ENCODE data around the gene HTR3D.
"Not testable (repeated sequence)": the region's sequence is repeated elsewhere in the genome, so short reads cannot be mapped to it uniquely, and the experiment has no call there.

HTR3D gene

DNA sequence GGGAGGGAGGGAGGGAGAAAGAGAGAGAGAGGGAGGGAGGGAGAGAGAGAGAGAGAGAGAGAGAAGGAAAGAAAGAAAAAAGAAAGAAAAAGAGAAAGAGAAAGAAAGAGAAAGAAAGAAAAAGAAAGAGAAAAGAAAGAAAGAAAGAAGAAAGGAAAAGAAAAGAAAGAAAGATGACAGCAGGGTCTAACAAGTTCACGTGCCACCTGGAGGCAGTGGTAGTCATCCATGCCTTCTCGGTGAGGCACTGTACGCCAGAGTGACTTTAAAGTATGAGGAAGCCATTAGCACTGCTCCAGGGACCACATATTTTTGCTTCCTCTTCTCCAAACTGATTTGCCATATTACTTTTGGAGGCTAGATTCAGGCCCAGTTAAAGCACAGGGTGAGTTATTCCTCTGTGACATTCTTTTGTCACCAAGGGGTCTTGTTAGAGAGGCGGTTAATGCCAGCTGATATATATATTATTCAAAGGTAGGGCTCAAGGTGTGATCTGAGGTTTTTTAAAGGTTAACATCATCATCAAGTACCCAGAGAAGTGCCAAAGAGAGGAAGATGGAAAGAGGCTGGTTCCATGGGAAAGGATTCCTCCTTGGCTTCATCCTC lies at the start of gene HTR3D:
Gene HTR3D, plus strand, starts transcription at position 556 of the 606 bp plus-strand sequence. Its CDS starts 0 bp downstream, at position 556.
- FAIRE-seq, result no peak
- DNase-seq (ENCODE audit: extremely low spot score, insufficient read length, low read depth), result no peak

GRCh38 chr3:183981990-183982644 lies 49.4 kb upstream of the HTR3D start:
- no peak for FAIRE-seq
- DNase-seq (ENCODE audit: extremely low spot score, insufficient read length, low read depth), result no peak

GRCh38 chr3:183984127-183984740 lies 47.3 kb upstream of the HTR3D start:
- FAIRE-seq (no peak), DNase-seq (ENCODE audit: extremely low spot score, insufficient read length, low read depth) (no peak)

GRCh38 chr3:183984749-183985729 lies 46.5 kb upstream of the HTR3D start:
- FAIRE-seq, result no peak
- no peak for DNase-seq (ENCODE audit: extremely low spot score, insufficient read length, low read depth)

DNA sequence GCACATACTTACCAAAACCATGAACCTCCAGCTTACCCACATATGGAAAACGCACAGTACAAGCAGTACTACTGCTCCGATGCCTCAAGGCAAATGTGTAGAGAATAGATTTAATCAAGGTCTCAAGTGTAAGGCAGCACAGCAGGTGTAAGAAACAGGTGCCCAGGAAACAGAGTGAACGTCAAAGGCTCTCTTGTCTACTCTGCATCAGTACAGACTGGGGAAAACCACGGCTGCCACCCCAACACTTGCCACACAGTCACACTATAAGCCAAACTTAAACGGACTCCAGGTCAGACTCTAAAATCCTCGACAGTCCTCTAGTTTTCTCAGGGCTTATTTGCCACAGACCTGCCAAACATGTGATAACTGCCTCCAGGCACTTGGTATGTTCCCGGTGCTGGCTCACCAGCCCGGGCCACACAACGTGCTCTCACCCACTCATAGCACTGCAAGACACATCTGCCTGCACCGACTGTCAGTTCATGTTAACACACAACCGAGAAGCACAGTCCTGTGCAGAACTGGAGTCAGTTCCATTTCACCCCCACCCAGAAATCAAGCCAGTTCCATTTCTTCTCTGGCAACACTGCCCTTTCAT lies 44.4 kb upstream of the HTR3D start:
- FAIRE-seq, result no peak

GRCh38 chr3:183988216-183988790 lies 43.2 kb upstream of the HTR3D start:
- FAIRE-seq, result no peak
- DNase-seq (ENCODE audit: extremely low spot score, insufficient read length, low read depth), result no peak

More for the DNA sequence above, 44.4 kb upstream of the HTR3D start:
- DNase-seq (ENCODE audit: extremely low spot score, insufficient read length, low read depth), result no peak

DNA sequence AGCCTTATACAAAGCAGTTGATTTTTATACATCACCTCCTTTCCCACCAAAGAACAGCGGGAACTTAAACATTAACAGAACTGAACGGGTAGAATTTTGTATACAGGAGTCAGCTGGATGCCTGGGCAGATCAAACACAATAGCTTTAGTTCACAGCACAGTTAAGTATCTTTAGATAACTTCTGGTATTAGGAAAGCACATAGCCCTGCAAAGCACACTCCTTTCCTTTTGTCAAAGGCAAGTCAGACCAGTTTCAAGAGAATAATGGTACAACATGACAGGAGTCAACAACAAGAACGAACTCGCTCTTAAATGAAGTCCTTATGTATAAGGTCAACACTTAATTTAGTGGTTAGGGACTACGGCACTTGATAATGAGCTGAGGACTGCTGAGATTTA lies 40.1 kb upstream of the HTR3D start:
- FAIRE-seq (no peak), DNase-seq (ENCODE audit: extremely low spot score, insufficient read length, low read depth) (no peak)

GRCh38 chr3:184001761-184002160 lies 29.8 kb upstream of the HTR3D start:
- FAIRE-seq (no peak), DNase-seq (ENCODE audit: extremely low spot score, insufficient read length, low read depth) (no peak)

- DNase-seq (ENCODE audit: extremely low spot score, insufficient read length, low read depth), result no peak
- FAIRE-seq, result no peak
Observed at GRCh38 chr3:184002469-184002868, 29.1 kb upstream of the HTR3D start.

DNA sequence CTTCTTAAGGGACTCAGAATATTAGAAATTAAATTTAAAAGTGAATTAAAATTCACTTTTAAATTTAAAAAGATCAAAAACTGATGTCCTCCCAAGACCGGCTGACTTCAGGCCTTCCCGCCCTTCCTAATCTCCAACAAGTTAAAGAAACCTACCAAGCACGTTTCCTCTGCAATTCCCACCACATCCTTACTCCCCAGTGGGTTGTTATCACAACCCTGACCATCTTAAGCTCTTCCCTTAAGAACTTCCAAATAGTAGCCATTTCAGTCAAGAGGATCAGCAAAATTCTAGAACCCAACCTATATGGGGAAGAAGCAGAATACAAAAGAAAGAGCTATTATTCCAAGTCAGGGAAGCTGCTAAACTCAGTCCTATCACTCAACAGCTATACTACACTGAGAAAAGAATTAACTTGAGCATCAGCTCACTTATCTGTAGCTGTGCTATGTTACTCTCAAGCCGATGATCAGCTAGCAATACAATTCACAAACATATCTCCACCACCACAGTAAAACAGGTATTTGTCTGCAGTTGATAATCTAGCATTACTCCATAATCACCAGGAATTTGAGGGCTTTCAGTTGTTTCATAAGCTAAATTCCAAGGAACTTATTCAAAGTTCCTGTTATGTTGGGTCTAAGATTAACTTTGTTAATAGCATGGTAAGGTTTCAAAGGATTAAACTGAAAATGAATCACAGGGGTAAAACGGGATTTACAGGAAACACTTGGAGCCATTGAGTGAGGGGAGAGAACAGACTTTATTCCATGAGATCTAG lies 28.2 kb upstream of the HTR3D start:
- FAIRE-seq (no peak), DNase-seq (ENCODE audit: extremely low spot score, insufficient read length, low read depth) (no peak)

- FAIRE-seq (no peak), DNase-seq (ENCODE audit: extremely low spot score, insufficient read length, low read depth) (no peak)
Observed at GRCh38 chr3:184004476-184004875, 27.1 kb upstream of the HTR3D start.

DNA sequence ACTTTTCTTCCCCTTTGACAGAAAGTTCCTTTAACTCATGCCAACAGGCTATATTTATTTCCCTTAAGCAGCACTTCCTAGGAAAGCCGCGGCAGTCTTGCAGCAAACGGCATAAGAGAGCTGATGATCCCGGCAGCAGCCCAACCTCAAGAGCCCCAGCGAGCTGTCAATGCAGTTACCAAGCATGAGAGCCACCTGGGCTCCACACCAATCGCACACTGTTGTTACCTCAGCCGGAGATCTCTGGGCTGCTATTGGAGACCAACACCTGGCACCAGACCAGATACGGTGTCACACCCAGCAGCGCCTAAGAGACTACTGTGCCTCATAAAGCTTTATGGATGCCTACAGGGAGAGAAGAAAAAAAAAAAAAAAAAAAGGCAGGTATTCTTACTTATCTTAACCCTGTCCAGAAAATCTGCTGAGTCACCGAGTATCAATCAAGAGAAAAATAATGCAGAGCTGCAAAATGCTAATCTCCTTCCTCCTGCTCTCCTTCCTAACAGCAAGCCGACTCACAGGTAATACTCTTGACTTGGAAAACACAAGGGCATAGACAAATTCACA lies 25.5 kb upstream of the HTR3D start:
- no peak for DNase-seq (ENCODE audit: extremely low spot score, insufficient read length, low read depth)
- FAIRE-seq, result no peak

DNA sequence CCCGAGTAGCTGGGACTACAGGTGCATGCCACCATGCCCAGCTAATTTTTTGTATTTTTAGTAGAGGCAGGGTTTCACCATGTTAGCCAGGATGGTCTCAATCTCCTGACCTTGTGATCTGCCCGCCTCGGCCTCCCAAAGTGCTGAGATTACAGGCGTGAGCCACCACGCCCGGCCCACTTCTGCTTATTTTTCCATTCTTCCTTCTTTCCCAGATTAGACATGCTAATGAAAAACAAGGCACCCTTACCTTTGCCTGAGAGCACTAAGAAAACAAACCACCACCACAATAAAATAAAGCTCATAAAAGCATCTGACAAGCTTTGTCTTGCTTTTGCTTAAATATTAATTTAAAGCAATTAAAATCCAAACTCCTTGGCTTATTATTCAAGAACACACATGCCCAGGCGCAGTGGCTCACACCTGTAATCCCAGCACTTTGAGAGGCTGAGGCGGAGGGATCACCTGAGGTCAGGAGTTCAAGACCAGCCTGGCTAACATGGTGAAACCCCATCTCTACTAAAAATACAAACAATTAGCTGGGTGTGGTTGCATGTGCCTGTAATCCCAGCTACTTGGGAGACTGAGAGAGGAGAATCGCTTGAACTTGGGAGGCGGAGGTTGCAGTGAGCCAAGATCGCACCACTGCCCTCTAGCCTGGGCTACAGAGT lies 24.3 kb upstream of the HTR3D start:
- not testable (repeated sequence) for DNase-seq (ENCODE audit: extremely low spot score, insufficient read length, low read depth); FAIRE-seq

DNA sequence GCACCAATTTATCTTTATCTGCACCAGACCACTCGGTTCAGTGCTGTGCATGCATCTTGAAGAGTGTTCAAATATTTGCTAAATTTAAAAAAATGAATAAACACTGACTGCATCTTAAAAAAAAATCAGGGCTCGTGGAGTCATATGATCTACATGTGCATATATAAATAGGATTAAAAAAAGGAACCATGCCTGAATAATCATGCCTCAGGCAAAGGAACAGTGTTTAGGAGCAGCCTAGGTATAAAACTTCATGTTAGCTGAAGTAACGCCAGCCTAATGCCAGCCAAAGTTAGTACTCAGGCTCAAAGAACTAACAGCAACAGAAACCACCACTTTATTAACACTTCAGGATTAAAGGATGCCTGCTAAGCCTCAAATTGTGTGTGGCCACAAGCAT lies 23.4 kb upstream of the HTR3D start:
- FAIRE-seq, result no peak
- DNase-seq (ENCODE audit: extremely low spot score, insufficient read length, low read depth), result no peak

DNA sequence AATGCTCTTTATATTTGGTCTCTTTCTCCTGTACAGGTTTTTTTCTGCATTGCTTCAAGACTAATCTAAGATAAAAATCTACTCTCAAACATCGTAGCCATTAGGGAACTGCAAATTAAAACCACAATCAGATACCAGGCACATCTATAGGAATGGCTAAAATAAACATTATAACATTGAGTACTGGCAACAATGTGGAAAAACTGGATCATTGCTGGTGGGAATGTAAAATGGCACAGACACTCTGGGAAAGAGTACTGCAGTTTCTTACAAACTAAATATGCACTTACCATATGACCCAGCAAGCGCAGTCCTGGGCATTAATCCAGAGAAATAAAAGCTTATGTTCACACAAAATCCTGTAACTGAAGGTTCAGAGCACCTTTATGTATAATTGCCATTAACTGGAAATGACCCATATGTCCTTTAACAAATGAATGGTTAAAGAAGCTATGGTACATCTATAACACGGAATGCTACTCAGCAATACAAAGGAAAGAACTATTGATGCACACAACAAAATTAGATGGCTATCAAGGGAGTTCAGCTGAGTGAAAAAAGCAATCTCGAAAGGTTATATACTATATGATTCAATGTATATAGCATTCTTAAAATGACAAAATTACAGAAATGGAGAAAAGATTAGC lies 20.2 kb upstream of the HTR3D start:
- DNase-seq (ENCODE audit: extremely low spot score, insufficient read length, low read depth), result no peak
- no peak for FAIRE-seq

DNA sequence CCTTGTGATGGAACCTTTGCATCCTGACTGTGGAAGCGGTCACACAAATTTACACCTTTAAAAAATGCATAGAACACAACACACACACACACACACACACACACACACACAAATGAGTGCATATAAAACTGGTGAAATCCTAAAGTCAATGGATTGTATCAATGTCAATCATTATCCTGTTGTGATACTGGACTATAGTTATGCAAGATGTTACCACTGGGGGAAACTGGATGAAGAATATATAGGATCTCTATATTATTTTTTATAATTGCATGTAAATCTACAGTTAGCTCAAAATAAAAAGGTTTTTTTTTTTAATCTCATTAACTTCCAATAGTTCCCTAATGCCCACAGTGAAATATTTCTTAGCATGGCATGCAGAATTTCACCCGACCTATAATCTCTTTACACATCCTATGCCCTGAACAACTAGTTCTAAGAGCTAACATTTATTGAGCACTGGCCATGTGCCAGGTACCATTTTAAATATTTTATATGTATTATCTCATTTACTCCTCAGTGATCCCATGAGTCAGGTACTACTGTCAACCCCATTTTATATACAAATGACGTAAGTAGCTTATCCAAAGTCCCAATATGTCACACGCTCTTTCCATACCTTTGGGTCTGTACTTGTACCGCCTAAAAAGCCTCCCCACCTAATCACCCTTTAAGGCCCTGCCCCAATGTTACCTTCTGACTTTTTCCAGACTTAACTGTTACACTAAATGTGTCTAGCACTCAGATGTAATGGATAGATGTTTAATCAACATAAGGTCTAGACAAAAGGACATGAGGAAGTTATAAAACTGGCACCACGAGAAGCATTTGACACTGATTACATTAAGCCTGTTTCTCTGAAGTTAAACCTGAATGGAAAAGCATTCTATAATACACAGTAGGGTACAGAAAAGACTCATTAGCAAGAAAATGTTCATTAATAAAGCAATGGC lies 19.3 kb upstream of the HTR3D start:
- FAIRE-seq (no peak), DNase-seq (ENCODE audit: extremely low spot score, insufficient read length, low read depth) (no peak)

Measured in GM18507 (cell line).